HG03066 (cell line): ENCODE results near the gene NEURL3.

ENCODE experiments used
- ATAC-seq: cut with Tn5 transposase; IDR thresholded peaks from one replicate; pipeline ENCODE4 v1.9.1; 2021; ENCODE audit warnings: low read depth; ENCODE audit not compliant: unreplicated experiment

NEURL3 gene

DNA sequence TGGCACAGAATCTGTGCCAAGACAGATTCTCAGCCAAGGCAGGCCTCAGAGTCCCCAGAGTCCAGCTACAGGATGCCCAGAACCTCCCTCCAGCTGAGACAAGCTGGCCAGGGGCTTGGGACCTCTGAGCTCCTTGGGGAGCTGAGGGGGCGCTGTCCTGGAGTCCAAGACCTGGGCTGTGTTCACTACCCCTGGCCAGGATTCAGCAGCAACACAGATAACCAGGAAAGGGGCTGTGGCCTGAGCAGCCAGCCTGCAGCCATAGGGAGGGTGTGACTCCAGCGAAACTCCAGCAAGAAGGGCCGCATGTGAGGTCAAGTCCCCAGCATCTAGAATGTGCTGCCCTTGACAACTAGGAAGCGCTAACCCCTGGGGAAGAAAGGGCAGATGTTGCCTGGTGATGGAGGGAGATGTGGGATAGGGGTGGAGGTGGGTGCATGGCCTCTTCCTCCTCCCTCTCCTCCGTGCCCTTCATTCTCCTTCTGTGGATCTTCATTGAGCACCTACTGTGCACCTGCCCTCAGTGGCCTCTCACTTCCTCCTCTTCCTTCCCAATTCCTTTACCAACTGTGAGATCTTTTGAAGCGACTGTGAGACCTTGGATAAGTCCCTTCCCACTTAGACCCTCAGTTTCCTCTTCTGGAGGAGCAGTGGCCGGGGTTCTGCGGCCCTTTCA lies 23.7 kb upstream of the NEURL3 start:
- no peak for ATAC-seq

DNA sequence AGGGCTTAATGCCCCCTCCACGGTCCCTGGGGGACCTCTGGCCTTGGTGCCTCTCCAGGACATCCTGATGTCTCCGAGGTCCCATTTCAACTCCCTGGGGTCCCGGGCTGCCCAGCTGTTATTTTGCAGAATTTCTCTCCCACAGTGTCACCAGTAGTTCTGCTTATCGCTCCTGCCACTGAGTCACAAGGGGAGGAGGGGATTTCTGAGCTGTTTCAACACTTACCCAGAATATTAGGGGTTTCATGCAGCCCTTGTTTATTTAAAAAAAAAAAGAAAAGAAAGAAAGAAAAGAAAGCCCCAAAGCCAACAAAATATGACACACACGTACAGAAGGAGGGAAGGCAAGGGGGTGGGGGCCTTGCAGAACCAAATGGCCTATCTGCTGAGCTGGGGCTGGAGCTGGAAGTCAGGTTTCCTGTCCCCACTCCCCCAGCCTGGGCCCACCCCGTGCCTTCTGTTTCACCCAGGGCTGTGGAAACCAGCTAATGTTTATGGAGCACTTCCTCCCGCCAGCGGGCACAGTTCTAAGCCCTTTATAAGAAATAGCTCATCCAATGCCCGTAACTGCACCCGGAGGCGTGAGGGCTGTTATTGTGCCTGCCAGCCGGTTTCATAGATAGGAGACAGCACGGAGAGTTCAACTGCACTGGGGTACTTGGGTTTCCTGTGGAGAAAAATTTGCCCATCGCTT lies 23.0 kb upstream of the NEURL3 start:
- ATAC-seq, result no peak

DNA sequence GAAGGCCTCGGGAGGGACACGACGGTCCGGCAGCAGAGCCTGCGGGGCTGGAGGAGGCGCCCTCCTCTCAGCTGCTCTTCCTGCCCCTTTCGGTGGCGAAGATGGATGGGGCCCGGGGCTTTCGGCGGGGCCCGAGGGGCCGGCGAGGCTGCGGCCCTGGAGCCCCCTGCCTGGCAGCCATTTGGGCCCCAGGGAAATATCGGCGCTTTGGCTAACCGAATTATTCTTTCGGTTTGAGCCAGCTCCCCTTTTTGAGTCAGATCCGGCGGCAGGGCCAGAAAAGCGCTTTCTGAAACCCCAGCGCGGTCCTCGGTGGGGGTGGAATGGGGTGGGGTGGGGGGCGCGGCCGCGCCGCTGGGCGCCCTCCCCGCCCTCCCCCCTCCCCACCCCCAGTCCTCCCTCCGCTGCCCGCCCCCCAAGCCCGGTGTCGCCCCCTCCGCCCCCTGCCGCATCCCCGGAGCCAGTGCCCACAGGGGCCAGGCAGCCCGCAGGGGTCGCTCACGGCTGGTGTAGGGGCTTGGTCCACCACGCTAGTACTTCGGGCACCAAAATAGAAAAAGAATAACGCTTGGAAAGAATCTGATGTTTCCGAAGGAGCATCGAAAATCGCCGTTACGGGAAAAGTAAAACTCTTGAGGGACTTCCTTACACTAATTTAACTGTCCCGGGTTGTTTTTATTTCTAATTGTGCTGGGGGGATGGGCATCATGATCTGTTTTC lies 22.3 kb upstream of the NEURL3 start:
- no peak for ATAC-seq

DNA sequence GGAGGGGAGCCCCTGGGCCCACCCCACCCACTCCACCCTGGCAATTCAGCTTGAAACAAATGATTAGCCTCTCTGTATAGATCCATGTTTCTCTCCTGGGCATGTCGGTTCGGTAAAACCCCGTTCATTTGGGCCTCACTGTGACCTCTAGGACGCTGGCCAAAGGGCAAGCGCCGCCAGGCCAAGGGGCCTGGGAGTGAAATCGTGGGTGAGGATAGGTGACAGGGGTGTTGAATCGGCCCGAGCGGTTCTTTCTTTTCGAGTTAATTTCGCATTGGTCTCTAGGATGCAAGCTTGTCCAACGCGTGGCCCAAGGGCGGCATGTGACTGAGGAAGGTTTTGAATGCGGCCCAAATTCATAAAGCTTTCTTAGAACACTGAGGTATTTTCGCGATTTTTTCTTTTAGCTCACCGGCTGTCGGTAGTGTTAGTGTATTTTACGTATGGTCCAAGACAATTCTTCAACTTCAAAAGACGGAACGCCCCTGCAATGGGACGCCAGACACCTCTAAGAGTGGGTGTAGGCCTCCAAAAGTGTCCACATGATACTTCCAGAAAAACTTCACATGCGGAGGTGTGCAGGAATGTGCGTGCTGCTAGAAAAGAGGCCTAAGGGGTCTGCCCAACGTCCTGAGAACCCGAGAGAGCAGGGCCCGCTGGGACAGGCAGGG lies 21.6 kb upstream of the NEURL3 start:
- no peak for ATAC-seq

DNA sequence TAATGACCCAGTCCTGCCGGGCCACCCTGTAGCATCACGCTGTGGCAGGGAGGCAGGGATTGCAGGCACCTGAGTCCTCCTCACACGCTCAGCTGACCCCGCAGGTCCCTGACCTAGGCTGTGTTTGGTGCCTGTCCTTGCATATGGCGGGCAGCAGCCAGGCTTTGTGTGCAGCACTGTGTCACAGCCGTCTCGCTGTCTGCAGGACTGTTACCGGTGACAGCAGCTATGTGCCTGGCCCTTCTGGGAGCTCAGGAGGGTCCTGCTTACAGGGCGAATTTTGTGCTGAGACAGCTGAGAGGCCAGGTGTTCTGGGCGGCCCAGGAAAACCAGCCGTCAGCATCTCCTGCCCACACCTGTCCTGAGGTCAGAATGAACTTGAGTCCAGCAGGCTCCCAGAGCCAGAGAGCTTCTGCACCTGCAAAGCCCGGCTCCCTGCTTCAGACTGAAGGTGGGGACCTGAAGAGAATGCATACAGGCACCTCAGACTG lies 21.0 kb upstream of the NEURL3 start:
- ATAC-seq, result no peak

DNA sequence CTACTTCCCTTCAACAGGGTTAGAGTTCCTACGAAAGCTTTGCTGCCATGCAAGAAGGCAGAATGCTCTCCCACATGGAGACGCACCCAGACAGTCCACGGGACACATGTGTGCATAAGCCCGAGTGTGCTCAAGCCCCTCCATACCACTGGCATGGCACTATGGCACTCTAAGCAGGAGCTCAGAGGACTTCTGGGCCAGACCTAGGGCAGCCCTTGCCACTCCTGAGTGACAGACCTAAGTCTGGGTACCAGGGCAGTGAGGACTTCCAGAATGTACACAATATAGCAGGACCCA lies 20.0 kb upstream of the NEURL3 start:
- no peak for ATAC-seq

DNA sequence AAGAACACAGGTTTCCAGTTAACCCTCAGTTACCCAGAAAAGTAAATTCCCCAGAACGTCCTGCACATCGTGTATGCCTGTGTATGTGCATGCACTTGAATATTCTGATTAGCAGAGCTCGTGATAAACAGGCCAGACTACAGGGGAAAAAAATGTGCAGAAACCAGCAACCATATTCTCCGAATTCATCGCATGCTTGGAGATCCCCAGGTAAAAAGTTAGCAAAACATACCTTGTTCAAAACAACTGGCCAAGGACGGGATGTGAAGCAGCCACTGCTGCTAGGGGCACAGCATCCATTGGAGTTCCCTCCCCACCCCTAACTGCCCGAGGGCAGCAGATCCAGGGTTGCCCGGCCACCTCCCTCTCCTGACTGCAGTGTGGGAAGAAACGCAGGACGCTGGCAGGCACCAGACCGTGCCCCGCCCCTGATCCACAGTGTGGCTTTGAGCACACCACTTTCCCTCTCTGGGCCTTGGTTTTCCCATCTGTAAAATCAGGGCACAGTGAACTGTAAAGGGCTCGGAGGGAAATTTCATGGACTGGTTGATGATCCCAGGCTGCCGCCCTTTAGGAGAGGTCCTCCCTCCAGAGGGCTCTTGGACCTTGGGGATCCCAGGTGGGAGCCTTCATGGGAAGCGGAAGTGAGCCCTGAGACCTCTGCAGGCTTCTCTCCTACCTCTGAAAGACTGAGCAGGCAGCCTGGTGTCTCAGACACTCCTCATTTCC lies 19.5 kb upstream of the NEURL3 start:
- ATAC-seq, result no peak

DNA sequence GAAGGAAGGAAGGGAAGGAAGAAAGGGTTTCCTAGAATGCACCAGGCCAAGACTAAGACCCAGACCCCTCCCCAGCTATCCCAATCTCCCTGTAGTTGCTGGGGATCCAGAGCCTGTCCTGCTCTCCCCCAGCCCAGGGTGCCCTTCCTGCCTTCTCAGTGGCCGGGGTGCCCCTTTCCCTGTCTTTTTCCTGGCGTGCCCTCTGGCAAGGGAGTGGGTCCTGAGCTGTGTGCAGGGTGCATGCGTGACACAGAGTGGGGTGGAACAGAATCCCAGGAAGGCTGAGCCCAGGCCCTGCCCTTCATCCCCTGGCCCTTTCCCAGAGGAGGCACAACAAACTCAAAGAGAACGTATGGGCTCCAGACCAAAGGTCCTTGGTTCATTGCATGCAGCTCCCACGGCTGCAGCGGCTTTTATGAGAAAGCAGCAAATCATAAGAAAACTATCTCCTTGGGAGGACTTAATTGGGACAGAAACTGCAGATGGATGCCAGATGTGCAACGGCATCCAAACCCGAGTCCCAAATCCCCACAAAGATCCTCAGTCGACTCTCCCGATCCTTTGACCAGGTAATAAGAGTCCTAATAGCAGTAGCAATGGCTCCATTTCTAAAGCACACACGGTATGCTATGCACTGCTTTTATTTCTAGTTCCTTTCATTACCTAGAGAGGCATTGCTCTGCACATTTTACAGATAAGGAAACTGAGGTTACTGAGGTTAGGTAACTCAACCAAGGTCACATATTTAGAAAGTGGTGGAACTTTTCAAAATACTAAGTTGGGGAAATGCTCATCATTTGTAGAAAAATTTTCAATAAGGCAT lies 18.7 kb upstream of the NEURL3 start:
- ATAC-seq, result no peak

DNA sequence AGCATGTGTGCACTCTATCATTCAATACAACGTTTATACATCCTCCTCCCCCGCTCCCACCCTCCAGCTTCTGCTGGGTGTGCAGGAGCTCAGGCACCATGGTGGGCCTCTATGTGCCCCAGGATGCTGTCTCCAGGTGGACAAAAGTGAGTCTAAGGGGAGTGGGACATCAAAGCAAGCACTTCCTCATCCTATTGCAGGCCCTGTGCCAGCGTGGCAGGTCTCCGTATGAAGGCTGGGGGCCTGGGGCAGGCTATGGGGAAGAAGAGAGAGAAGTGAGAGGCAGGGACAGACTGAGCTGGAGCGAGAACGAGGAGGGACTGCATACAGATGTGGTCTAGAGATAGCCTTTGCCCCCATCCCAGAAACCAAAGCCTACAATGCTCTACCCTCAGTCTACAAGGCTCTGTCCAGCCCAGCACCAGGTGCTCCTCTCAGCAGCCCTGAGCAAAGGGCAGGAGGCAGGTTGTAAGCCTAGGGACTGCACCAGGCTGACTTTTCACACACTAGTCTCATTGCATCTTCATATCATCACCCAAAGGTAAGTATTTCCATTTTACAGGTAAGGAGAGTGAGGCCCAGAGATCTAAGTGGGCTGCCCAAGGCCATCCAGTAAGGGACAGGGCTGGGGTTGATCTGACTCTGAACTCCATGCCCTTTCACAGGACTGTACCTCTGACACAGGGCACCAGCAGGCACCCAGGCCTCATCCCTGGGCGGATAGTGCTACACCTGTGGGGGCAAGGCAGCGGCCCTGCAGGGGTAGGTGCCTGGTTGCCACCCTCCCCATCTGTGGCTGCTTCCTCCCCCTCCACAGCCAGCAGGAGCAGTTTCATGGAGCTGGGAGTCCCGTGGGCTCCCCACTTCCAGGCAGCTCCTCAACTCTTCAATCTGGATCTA lies 17.4 kb upstream of the NEURL3 start:
- no peak for ATAC-seq

DNA sequence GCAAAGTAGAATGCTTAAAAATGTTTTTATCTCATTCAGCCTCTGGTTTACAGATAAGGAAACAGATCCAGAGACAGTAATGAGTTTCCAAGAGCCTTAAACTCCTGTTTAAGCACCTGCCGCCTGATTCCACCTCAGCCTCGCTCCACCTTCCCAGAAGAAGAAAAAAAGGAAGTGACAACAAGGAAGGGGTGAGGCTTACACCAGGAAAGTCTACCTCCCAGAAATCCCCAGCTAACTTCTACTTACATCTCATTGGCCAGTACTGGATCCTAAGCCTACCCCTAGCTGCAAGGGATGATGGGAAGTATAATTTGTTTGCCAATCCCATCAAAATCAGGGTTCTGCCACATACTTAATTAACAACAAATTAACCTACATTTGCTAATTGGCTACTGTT lies 16.1 kb upstream of the NEURL3 start:
- no peak for ATAC-seq

DNA sequence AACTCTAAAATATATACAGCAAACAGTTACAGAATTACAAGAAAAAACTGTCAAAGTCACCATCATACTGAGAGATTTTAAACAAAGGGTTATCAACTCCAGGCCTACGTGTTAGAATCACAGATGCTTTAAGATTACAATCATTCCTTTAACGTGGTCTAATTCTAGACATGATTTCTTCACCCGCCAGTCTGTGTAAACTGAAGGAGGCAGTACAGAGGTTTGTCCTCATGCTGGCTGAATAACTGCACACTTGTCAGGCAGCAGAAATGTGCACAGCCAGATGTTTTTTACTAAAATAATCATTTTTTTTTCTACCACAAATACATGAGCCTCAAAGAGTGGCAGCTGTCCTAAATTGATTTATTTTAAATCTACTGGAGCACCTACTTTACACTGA lies 15.5 kb upstream of the NEURL3 start:
- no peak for ATAC-seq

DNA sequence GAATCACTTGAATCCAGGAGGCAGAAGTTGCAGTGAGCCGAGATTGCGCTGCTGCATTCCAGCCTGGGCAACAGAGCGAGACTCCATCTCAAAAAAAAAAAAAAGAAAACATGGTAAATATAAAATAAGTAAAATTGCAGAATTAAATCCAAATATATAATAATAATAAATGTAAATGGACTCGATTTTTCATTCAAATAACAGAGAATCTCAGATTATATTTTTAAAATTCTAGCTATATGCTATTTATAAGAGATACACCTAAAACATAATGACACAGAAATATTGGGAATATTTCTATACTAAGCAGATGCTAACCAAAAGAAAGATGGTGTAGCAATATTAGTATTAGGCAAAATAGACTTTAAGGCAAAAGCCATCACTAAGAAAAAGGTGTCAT lies 15.1 kb upstream of the NEURL3 start:
- no peak for ATAC-seq

DNA sequence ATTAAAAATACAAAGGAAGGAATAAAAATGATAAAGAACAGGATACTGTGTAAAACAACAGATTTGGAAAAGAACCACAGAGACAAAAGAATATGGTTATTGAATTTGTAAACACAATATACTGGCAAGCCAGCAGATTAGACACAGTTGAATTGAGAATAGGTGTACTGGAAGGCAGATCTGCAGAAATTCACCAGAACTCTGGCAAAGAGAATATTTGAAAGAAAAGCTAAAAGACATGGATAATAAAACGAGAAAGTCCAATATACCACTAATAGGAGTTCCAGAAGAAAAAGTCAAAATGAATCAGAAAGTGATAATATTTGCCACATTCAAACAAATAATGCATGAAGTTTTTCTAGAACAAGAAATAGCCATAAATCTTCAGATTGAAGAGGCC lies 11.9 kb upstream of the NEURL3 start:
- ATAC-seq, result no peak

DNA sequence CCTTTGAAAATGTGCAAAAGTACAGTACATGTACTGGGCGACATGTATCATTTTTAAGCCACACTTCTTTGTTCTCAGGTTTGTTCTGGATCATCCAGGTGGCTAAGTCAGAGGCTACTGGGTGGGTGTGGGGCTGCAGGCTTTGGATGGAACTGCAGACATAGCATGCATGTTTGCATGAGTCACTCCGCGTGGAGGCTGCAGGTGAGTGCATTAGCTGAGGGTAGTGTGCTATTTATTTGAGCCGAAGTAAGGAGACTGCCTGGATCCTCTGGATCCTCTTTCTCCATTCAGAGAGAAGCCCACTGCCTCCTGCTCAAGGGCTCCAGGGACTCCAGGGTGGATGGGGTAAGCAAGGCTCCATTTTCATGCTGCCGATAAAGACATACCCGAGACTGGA lies 9.4 kb upstream of the NEURL3 start:
- no peak for ATAC-seq

DNA sequence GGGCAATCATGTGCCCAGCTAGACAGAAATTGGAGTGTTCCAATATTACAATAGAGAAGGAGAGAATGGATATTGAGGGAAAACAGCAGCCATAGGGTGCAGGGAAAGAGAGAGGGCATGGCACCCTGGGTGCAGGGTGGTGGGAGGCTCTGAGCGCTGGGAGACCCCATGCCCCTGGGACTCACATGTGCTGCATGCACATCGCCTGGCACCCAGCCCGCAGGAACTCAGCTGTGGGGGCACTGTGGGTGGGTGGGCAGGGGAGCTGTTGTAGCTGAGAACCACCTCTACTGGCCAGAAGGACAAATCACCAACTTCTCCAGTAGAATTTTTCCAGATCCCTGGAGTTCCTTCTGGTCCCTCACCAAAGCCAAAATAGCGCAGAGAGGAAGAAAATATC lies 7.2 kb upstream of the NEURL3 start:
- no peak for ATAC-seq

DNA sequence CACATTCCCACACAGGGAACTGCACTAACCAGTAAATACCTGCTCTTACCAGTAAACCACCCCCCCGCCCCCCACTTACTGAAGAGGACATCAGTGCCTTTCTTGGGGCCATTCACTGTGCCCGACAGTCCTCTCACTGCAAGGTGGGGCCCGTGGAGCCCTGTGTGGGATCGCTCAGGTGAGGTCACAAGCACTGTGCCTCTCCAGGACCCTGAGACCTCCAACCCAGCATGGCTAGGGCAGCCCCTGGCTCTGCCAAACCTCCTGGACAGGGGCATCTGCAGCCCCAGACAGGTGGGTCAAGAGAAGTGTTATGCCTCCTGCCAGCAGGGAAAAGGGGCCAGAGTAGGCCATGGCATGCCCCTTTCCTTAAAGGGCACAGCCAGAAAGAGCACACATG lies 6.7 kb upstream of the NEURL3 start:
- no peak for ATAC-seq

DNA sequence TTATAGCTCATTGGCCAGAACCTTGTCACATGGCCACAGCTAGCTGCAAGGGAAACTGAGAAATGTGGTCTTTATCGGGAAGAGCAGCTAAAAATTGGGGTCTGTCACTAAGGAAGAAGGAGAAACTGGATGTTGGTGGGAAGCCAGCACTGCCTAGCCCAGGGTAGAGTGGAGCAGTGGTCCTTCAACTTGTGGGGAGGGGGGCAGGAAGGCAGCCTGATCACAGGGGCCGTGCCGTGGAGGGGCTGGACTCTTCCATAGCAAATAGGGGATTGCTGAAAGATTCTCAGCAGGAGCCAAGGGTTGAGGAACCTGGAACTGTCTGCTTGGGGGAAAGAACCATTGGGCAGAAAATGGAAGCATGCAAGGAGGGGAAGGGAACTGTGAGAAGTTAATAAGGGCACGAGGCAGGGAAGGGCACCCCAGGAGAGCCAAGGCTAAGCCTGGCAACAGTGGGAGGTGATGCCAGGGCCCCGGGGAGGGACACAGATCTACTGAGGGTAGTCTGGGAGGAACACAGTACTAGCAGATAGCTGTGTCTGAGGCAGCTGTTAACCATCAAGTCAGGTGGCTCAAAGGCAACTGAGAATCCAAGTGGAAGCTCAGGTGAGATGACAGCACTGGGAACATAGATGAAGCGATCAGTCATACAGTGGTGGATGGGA lies 5.9 kb upstream of the NEURL3 start:
- ATAC-seq, result no peak

DNA sequence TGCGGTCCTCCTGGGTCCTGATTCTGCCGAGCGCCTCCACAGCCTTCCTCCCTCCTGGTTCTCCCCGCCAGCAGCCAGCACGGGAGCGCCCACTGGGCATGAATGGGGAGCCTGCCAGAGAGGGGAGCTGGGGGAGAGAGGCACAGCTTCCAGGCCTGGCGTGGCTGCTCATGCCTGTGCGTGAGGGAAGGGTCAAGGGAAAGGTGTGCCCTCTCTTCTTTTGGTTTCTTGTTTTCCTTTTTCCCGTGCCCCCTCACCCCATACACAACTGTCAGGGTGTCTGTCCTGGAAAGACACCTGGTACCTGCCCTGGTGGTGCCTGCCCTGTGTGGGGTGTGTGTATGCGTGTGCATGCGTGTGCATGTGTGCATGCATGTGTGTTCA lies 4.7 kb upstream of the NEURL3 start:
- ATAC-seq, result no peak
